ENCODE results near the gene ANTKMT. TPM values are rescaled to one million over a fixed set of nuclear protein-coding genes. Genes with fewer than 3 reads are reported as not detected.

Gene ANTKMT
- total RNA-seq, 1 donor from 2014 or later, result 27.5 TPM

- H3K9me3 Mint-ChIP-seq, result no peaks in the 10 kb centered on the region
- peaks cover 4% of the 10 kb centered on the region for H3K4me1 Mint-ChIP-seq
- no peaks in the 10 kb centered on the region for H3K36me3 Mint-ChIP-seq
- no peak for TF ChIP-seq CTCF (IDR thresholded peaks at IDR 0.05; ENCODE audit: unreplicated experiment)
- H3K27ac Mint-ChIP-seq, result no peak overlapping the region
- H3K4me3 Mint-ChIP-seq, result no peak overlapping the region
- peaks cover 18% of the 10 kb centered on the region for H3K27me3 Mint-ChIP-seq (ENCODE audit: low read depth)
- DNase-seq (ENCODE audit: low spot score in 2 of 2, unreplicated experiment in 2 of 2), result no peak
Measured at GRCh38 chr16:725041-725376, 4.1 kb downstream of the ANTKMT start.

- Mint-ChIP-seq H3K36me3 (no peaks in the 10 kb centered on the region), H3K9me3 (no peaks in the 10 kb centered on the region), H3K4me3 (peak overlapping the region; percentile 8), H3K4me1 (no peaks in the 10 kb centered on the region), H3K27ac (no peak overlapping the region), H3K27me3 (ENCODE audit: low read depth) (peaks cover 18% of the 10 kb centered on the region)
- DNase-seq (ENCODE audit: low spot score in 2 of 2, unreplicated experiment in 2 of 2), result no peak
- TF ChIP-seq CTCF (IDR thresholded peaks at IDR 0.05; ENCODE audit: unreplicated experiment), result no peak
Measured at GRCh38 chr16:725463-726187, 4.7 kb downstream of the ANTKMT start.

GRCh38 chr16:726188-726437, 5.2 kb downstream of the ANTKMT start:
- Mint-ChIP-seq H3K9me3 (no peaks in the 10 kb centered on the region), H3K4me3 (peak overlapping the region; percentile 60), H3K36me3 (no peaks in the 10 kb centered on the region), H3K27me3 (ENCODE audit: low read depth) (peaks cover 18% of the 10 kb centered on the region), H3K27ac (no peak overlapping the region), H3K4me1 (no peaks in the 10 kb centered on the region)
- no peak for DNase-seq (ENCODE audit: low spot score in 2 of 2, unreplicated experiment in 2 of 2)
- no peak for TF ChIP-seq CTCF (IDR thresholded peaks at IDR 0.05; ENCODE audit: unreplicated experiment)

- no peaks in the 10 kb centered on the region for H3K4me1 Mint-ChIP-seq
- H3K36me3 Mint-ChIP-seq, result no peaks in the 10 kb centered on the region
- peaks cover 18% of the 10 kb centered on the region for H3K27me3 Mint-ChIP-seq (ENCODE audit: low read depth)
- no peak within 1 kb of the TSS for H3K27ac Mint-ChIP-seq
- H3K4me3 Mint-ChIP-seq, result peak within 1 kb of the TSS; percentile 60
- TF ChIP-seq CTCF (IDR thresholded peaks at IDR 0.05; ENCODE audit: unreplicated experiment), result no peak
- DNase-seq (ENCODE audit: low spot score in 2 of 2, unreplicated experiment in 2 of 2), result no peak
- no peaks in the 10 kb centered on the region for H3K9me3 Mint-ChIP-seq
Measured at GRCh38 chr16:726438-727290, 5.7 kb downstream of the ANTKMT start, which contains the start of the genes CCDC78 and HAGHL. Gene CCDC78, minus strand, starts transcription at chr16:726443. Its CDS starts 76 bp downstream, at chr16:726367. Gene HAGHL, plus strand, starts transcription at chr16:727106. Its CDS starts 404 bp downstream, at chr16:727510.

GRCh38 chr16:727291-727977, 6.5 kb downstream of the ANTKMT start:
- Mint-ChIP-seq H3K4me3 (peak overlapping the region; percentile 20), H3K4me1 (no peaks in the 10 kb centered on the region), H3K36me3 (no peaks in the 10 kb centered on the region), H3K27me3 (ENCODE audit: low read depth) (peaks cover 18% of the 10 kb centered on the region), H3K9me3 (no peaks in the 10 kb centered on the region), H3K27ac (no peak overlapping the region)
- no peak for DNase-seq (ENCODE audit: low spot score in 2 of 2, unreplicated experiment in 2 of 2)
- no peak for TF ChIP-seq CTCF (IDR thresholded peaks at IDR 0.05; ENCODE audit: unreplicated experiment)

Measured in mesothelial cell of epicardium (in vitro differentiated cells).